ENCODE results near the gene CLEC4G.
A peak's percentile ranks its signal among the peaks of the same experiment; 100 is the strongest.

Gene CLEC4G, protein sequence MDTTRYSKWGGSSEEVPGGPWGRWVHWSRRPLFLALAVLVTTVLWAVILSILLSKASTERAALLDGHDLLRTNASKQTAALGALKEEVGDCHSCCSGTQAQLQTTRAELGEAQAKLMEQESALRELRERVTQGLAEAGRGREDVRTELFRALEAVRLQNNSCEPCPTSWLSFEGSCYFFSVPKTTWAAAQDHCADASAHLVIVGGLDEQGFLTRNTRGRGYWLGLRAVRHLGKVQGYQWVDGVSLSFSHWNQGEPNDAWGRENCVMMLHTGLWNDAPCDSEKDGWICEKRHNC

DNA sequence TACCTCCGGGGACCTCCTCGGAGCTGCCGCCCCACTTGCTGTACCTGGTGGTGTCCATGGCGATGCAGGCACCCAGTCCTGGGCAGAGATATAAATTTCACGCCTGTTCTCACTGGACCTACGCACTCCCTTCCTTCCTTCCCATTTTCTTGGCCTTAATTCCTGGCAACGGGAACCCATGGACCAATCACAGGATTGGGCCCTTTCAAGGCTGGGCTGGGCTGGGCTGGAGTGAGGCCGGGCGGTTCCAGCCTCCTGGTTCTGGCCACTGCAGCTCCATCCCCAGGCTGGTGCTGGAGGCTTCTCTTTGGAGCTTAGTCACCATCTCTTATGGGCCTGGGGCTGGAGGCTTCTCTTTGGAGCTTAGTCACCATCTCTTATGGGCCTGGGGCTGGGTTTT is at the start of gene CLEC4G:
Gene CLEC4G, minus strand, starts transcription at position 66 of the 400 bp plus-strand sequence. Its CDS starts 8 bp downstream, at position 58.
- no peak within 1 kb of the TSS for H3K4me3 ChIP-seq
- DNase-seq, result no peak
- H3K36me3 ChIP-seq, result no peaks in the 10 kb centered on the region
- TF ChIP-seq, protein P1, sequence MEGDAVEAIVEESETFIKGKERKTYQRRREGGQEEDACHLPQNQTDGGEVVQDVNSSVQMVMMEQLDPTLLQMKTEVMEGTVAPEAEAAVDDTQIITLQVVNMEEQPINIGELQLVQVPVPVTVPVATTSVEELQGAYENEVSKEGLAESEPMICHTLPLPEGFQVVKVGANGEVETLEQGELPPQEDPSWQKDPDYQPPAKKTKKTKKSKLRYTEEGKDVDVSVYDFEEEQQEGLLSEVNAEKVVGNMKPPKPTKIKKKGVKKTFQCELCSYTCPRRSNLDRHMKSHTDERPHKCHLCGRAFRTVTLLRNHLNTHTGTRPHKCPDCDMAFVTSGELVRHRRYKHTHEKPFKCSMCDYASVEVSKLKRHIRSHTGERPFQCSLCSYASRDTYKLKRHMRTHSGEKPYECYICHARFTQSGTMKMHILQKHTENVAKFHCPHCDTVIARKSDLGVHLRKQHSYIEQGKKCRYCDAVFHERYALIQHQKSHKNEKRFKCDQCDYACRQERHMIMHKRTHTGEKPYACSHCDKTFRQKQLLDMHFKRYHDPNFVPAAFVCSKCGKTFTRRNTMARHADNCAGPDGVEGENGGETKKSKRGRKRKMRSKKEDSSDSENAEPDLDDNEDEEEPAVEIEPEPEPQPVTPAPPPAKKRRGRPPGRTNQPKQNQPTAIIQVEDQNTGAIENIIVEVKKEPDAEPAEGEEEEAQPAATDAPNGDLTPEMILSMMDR (IDR thresholded peaks at IDR 0.05), result no peak
- H3K27me3 ChIP-seq, result peaks cover 0 to 51% of the 10 kb centered on the region in 2 donors
- H3K4me1 ChIP-seq, result no peaks in the 10 kb centered on the region
- no peaks in the 10 kb centered on the region for H3K9me3 ChIP-seq
- intact Hi-C loops (cut with DNase I; ENCODE audit: low total_unique reads), result no loop called here
- H3K27ac ChIP-seq, result no peak within 1 kb of the TSS

DNA sequence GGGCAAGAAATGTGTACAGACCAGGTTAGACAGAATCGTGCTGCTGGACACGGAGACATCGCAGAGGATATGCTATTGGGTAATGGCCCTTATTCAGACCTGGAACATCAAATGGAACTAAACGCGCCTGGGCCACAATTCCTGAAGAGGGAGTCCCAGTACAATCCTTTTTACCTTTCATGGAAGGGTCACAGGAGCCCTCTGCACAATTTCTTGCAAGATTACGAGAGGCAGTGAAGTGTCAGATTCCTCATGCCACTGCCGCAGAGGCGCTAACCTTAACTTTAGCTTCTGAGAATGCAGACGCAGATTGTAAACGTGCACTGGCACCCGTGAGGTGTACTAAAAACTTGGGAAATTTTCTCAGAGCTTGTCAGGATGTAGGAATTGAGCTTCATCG is 49.2 kb upstream of the CLEC4G start:
- DNase-seq, result peak in 1 of 2 donors; percentile 3
- Histone ChIP-seq H3K4me1 (no peaks in the 10 kb centered on the region), H3K27me3 (peaks cover 0 to 26% of the 10 kb centered on the region in 2 donors), H3K4me3 (no peak overlapping the region), H3K27ac (no peak overlapping the region), H3K9me3 (no peaks in the 10 kb centered on the region), H3K36me3 (no peaks in the 10 kb centered on the region)
- TF ChIP-seq, protein P1 (IDR thresholded peaks at IDR 0.05), result no peak
- intact Hi-C loops (cut with DNase I; ENCODE audit: low total_unique reads), result no loop called here

DNA sequence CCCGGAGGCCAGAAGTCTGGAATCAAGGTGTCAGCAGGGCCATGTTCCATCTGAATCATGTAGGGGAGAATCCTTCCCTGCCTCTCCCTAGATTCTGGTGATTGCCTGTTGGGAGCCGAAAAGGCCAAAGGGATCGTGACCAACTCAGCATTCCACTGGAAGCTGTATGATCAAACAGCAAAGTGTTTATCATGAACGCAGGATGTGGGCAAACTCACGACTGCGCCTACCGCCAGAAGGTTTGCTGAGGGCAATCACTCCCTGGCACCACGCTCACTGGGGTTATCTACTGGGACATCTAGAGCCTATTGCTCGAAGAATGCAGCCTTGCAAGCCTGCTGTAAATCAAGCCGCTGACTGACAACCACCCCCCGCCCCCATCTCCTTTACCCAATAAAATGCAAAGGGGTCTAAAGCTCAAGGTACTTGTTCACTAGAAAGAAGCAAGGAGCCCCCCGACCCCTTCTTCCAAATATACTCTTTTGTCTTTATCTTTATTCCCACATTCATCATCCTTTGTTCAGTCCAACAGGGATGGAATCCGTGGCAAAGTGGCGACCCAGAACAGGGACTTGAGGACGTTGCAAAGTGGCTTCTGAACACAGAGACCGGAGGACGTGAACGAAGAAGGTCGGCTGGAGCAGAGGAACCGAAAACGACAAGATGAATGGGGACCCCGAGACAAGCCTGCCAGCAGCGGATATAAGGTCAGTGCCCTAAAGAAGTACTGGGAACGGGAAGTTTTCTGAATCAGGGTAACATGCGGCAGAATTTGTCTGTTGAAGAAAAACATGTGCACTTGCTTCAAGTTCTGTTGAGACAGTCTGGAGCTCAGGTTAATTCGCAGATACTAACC is 47.9 kb upstream of the CLEC4G start:
- H3K4me3 ChIP-seq, result no peak overlapping the region
- intact Hi-C loops (cut with DNase I; ENCODE audit: low total_unique reads), result no loop called here
- H3K27ac ChIP-seq, result no peak overlapping the region
- H3K36me3 ChIP-seq, result no peaks in the 10 kb centered on the region
- H3K4me1 ChIP-seq, result no peaks in the 10 kb centered on the region
- peaks cover 0 to 19% of the 10 kb centered on the region in 2 donors for H3K27me3 ChIP-seq
- no peaks in the 10 kb centered on the region for H3K9me3 ChIP-seq
- TF ChIP-seq, protein P1 (IDR thresholded peaks at IDR 0.05), result no peak
- DNase-seq, result no peak

DNA sequence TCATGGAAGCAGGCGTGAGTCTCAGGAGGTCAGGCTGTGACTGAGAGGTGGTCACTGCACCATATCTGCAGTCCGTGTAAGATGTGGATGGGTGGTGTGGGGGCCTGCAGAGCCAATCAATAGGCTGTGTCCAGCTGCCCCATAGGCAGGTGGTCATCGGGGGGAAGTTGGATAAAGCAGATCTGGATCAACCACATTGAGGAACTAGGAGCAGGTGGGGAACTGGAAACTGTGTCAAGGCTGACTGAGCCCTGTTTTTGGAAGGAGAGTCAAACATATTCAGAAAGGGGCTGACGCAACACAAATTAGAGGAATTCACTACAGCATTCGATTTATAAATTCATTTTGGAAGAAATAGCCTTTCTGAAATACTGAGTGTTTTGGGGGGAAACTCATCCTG is 46.2 kb upstream of the CLEC4G start:
- Histone ChIP-seq H3K4me3 (no peak overlapping the region), H3K36me3 (no peaks in the 10 kb centered on the region), H3K27me3 (peaks cover 0 to 21% of the 10 kb centered on the region in 2 donors), H3K27ac (no peak overlapping the region), H3K9me3 (no peaks in the 10 kb centered on the region), H3K4me1 (no peaks in the 10 kb centered on the region)
- intact Hi-C loops (cut with DNase I; ENCODE audit: low total_unique reads), result no loop called here
- DNase-seq, result no peak
- TF ChIP-seq, protein P1 (IDR thresholded peaks at IDR 0.05), result no peak

DNA sequence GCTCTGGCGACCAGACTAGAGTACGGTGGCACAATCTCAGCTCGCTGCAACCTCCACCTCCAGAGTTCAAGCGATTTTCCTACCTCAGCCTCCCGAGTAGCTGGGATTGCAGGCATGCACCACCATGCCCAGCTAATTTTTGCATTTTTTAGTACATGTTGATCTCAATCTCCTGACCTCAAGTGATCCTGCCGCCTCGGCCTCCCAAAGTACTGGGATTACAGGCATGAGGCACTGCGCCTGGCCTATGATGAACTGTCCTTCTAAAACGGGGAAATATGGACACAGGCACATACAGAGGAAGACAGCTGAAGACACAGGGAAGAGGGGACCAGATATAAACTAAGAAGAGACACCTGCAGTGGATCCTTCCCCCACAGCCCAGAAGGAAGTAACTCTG is 43.9 kb upstream of the CLEC4G start:
- Histone ChIP-seq H3K4me3 (no peak overlapping the region), H3K9me3 (no peaks in the 10 kb centered on the region), H3K27ac (no peak overlapping the region), H3K4me1 (no peaks in the 10 kb centered on the region), H3K27me3 (peaks cover 0 to 15% of the 10 kb centered on the region in 2 donors), H3K36me3 (no peaks in the 10 kb centered on the region)
- intact Hi-C loops (cut with DNase I; ENCODE audit: low total_unique reads), result no loop called here
- TF ChIP-seq, protein P1 (IDR thresholded peaks at IDR 0.05), result no peak
- no peak for DNase-seq
